HK-2 (cell line): Measurements from ENCODE around the gene SRGAP2.
"Not testable (repeated sequence)": the region's sequence is repeated elsewhere in the genome, so short reads cannot be mapped to it uniquely, and the experiment has no call there.

Experiments used
- DNase-seq: peaks from one replicate; pipeline ENCODE4 v3.0.0-alpha.2; 2018; ENCODE audit not compliant: unreplicated experiment

Gene SRGAP2

DNA sequence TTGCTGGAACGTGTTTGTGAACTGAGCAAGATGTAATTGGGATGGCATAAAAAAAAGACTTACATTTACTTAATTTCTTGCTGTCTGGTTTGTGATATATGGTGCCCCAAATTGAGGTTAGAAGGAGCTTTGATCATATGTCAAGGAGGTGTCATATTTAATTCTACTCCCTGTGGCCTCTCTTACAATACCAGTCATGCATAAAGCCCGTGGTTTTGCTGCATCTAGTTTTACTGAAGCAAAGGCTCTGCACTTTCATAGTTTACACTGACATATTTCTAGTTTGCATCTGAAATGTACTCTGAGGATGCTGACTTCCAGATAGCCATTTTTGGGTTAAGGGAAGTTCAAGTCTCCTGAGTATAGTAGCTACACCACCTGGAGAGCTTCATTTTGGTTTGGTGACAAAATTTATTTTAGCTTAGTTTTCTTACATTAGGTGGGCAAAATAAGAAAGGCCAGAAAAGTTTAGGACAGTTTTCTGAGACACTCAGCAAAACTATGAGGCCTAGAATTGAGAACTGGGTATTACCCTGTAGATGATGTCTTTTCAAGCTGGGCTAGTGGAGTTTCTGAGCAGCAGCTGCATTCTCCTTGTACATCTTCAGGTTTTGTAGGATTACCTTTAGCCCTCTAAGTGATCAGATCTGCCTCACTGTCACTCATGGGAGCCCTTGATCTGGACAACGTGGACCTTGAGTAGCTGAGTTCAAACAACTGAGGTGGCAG lies 47.8 kb downstream of the SRGAP2 start:
- not testable (repeated sequence) for DNase-seq

DNA sequence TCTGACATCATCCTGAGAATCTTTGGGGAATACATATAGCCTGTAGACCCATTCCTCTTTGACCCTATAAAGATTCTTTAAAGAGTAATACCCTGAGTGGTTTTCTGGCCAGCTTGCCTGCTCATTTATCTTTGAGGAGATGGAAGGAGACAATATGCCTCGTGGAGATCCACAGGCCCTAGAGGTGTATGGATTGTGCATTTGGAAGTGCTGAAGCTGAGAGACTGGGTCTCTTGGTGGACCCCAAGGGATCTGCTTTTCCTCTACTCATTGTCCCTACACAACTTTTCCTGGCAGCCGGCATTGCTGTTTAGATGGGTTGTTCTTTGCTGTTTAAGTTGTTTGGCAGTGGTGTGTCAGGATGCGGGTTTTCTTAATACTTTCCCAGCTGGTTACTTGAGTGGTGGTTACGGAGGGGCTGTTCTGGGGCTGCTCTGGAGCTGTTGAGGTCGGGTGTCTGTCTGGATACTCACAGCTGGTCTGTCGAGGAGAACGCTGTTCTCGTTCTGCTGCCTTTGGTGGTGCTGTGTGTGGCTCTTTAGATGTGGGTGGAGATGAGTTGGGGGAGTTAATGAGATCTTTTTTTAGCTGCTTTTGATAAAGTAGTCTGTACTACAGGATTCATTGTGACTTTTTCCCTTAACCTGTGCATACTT lies 49.5 kb downstream of the SRGAP2 start:
- not testable (repeated sequence) for DNase-seq
